Hepatocyte (in vitro differentiated cells): ENCODE results near the gene VGLL1. TPM values are rescaled to one million over a fixed set of nuclear protein-coding genes. Genes with fewer than 3 reads are reported as not detected.

ENCODE experiments used
- DNase-seq: peaks from one replicate; pipeline ENCODE4 v3.0.0-alpha.2; 2016; ENCODE audit warnings: low spot score
- H2AFZ ChIP-seq: fragments of 200-600 bp; sonication (generic); 2 replicates; pipeline ENCODE4 v1.6.0; 2016; ENCODE audit warnings: antibody characterized with exemption, mild to moderate bottlenecking
- H3K27ac ChIP-seq: fragments of 200-600 bp; sonication (generic); 2 replicates; pipeline ENCODE4 v1.5.1; 2016; ENCODE audit warnings: mild to moderate bottlenecking
- H3K27me3 ChIP-seq: fragments of 200-600 bp; sonication (generic); 2 replicates; pipeline ENCODE4 v1.6.1; 2016
- H3K36me3 ChIP-seq: fragments of 200-600 bp; sonication (generic); replicated peaks from 2 replicates; pipeline ENCODE4 v1.5.1; 2016; ENCODE audit warnings: low read depth; ENCODE audit not compliant: insufficient read depth
- H3K4me1 ChIP-seq: fragments of 200-600 bp; sonication (generic); 2 replicates; pipeline ENCODE4 v1.5.1; 2016; ENCODE audit warnings: mild to moderate bottlenecking, moderate library complexity; ENCODE audit not compliant: insufficient read depth
- H3K4me2 ChIP-seq: fragments of 200-600 bp; sonication (generic); 2 replicates; pipeline ENCODE4 v1.6.0; 2016
- H3K4me3 ChIP-seq: fragments of 200-600 bp; sonication (generic); 2 replicates; pipeline ENCODE4 v1.5.1; 2016; ENCODE audit warnings: mild to moderate bottlenecking
- H3K79me2 ChIP-seq: fragments of 200-600 bp; sonication (generic); 2 replicates; pipeline ENCODE4 v1.6.0; 2017; ENCODE audit warnings: mild to moderate bottlenecking
- H3K9me2 ChIP-seq: fragments of 200-600 bp; sonication (generic); replicated peaks from 2 replicates; pipeline ENCODE4 v1.6.0; 2017; ENCODE audit warnings: mild to moderate bottlenecking; ENCODE audit not compliant: insufficient read depth
- H3K9me3 ChIP-seq: fragments of 200-600 bp; sonication (generic); 2 replicates; pipeline ENCODE4 v1.5.1; 2016; ENCODE audit warnings: low read depth, mild to moderate bottlenecking
- H4K20me1 ChIP-seq: fragments of 200-600 bp; sonication (generic); 2 replicates; pipeline ENCODE4 v1.6.0; 2016; ENCODE audit warnings: mild to moderate bottlenecking; ENCODE audit not compliant: insufficient read depth, poor library complexity, severe bottlenecking
- EZH2 ChIP-seq: fragments of 200-600 bp; sonication (generic); IDR thresholded peaks from 2 replicates; pipeline ENCODE4 v1.6.1; 2016; ENCODE audit warnings: antibody characterized with exemption, mild to moderate bottlenecking, borderline replicate concordance
- EZH2phosphoT487 ChIP-seq: fragments of 200-600 bp; sonication (generic); IDR thresholded peaks from one replicate; pipeline ENCODE4 v1.6.1; 2018; ENCODE audit warnings: antibody characterized with exemption, mild to moderate bottlenecking, low read depth, moderate library complexity; ENCODE audit not compliant: unreplicated experiment, severe bottlenecking
- WGBS: methylation state at CpG from one replicate; pipeline ENCODE4 v1.1.6; 2016; ENCODE audit warnings: low lambda C conversion rate; ENCODE audit errors: missing lambda C conversion rate; 5-methylcytosine and 5-hydroxymethylcytosine counted together
- polyA plus RNA-seq: library from polyadenylated mRNA; unstranded; fragments of >200 nt; fragmentation: Nextera tagmentation; extraction: Ambion mirVana; gene quantifications from 2 replicates; pipeline ENCODE4 v1.2.1, GENCODE V29; 2016
- total RNA-seq: library from RNA; depleted of rRNA; stranded (reverse); fragments of >200 nt; gene quantifications from 2 replicates; pipeline ENCODE4 v1.2.3, GENCODE V29; 2014
- TF ChIP-seq, protein P1 (sequence below): fragments of 200-600 bp; sonication (generic); IDR thresholded peaks from 2 replicates; pipeline ENCODE4 v1.5.1; 2016; ENCODE audit warnings: antibody characterized with exemption, mild to moderate bottlenecking; ENCODE audit not compliant: poor library complexity

VGLL1 gene
- total and polyA plus RNA-seq, 2 experiments from 2014 or later, result 4.8 to 9.3 TPM

DNA sequence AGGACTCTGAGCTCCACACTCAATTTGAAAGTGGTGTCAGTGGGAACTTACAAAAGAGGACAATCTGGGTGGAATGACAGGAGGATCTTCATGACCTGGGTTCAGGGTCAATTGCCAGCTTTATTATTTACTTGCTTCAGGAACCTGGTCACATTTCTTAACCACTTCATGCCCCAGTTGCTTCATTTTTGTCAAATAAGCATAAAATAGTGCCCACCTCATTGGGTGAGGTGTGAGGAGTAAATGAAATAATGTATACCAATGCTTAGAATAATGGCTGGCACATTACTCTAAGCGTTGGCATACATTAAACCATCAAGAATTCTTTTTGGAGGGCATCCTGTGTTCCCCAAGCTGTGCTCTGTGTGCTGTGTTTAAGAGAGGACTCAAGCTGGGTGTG lies 19.4 kb downstream of the VGLL1 start:
- Histone ChIP-seq H3K79me2 (no peaks in the 10 kb centered on the region), H3K9me3 (no peaks in the 10 kb centered on the region), H3K9me2 (no peaks in the 10 kb centered on the region), H3K27ac (no peak overlapping the region), H3K4me2 (no peak overlapping the region), H3K36me3 (no peaks in the 10 kb centered on the region), H3K27me3 (no peaks in the 10 kb centered on the region), H2AFZ (no peak overlapping the region), H4K20me1 (no peaks in the 10 kb centered on the region), H3K4me1 (no peaks in the 10 kb centered on the region), H3K4me3 (no peak overlapping the region)
- DNase-seq, result no peak
- TF ChIP-seq, protein P1, sequence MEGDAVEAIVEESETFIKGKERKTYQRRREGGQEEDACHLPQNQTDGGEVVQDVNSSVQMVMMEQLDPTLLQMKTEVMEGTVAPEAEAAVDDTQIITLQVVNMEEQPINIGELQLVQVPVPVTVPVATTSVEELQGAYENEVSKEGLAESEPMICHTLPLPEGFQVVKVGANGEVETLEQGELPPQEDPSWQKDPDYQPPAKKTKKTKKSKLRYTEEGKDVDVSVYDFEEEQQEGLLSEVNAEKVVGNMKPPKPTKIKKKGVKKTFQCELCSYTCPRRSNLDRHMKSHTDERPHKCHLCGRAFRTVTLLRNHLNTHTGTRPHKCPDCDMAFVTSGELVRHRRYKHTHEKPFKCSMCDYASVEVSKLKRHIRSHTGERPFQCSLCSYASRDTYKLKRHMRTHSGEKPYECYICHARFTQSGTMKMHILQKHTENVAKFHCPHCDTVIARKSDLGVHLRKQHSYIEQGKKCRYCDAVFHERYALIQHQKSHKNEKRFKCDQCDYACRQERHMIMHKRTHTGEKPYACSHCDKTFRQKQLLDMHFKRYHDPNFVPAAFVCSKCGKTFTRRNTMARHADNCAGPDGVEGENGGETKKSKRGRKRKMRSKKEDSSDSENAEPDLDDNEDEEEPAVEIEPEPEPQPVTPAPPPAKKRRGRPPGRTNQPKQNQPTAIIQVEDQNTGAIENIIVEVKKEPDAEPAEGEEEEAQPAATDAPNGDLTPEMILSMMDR, result no peak
- TF ChIP-seq EZH2, result no peak
- no peak for TF ChIP-seq EZH2phosphoT487
- WGBS, result 38% methylated on average over 1 of the region's 1 CpG

DNA sequence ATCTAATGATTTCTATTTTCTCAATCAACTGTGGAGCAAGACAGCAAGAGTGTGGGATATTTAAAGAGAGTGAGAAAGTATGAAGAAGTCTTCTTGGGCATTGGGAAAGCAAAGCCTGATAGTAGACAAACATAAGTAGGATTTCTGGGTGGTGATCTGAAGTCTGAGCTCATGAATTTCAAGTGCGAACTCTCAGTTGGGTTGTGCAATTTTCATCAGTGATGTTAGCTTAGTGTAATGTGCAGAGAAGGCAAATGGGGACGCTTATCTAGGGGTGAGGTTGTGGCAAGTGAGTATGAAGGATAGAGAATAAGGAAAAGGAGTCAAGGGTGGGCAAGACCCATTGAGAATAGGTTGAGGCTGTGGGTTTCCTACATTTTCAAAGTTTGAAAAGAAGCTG lies 23.7 kb downstream of the VGLL1 start:
- no peaks in the 10 kb centered on the region for H3K27me3 ChIP-seq
- no peak overlapping the region for H3K4me3 ChIP-seq
- no peaks in the 10 kb centered on the region for H3K4me1 ChIP-seq
- H3K4me2 ChIP-seq, result no peak overlapping the region
- no peaks in the 10 kb centered on the region for H3K9me3 ChIP-seq
- TF ChIP-seq, protein P1, result no peak
- TF ChIP-seq EZH2phosphoT487 (no peak), EZH2 (no peak)
- no peak for DNase-seq
- H4K20me1 ChIP-seq, result no peaks in the 10 kb centered on the region
- no peak overlapping the region for H3K27ac ChIP-seq
- H3K9me2 ChIP-seq, result no peaks in the 10 kb centered on the region
- H2AFZ ChIP-seq, result no peak overlapping the region
- H3K36me3 ChIP-seq, result no peaks in the 10 kb centered on the region
- no peaks in the 10 kb centered on the region for H3K79me2 ChIP-seq
- WGBS, result 51% methylated on average over 2 of the region's 2 CpGs

DNA sequence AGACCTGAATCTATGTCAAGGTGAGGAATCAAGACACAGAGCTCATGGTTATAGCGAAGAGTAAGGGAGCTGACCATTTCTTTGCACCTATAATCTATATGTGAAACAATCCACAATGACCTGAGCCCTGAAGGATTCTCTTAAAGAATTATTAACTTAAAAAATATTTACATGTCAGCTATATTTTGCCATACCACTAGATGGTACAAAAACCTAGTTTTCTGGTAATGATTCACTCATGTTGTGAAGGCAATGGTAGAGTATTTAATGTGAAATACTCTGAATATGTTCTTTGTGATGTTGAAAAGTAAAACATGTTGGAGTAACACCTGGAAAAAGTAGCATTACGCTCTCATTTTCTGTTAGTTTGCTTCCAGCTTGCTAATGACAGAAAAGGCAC lies 40.0 kb downstream of the VGLL1 start:
- no peaks in the 10 kb centered on the region for H3K36me3 ChIP-seq
- no peak overlapping the region for H3K4me3 ChIP-seq
- no peaks in the 10 kb centered on the region for H3K9me3 ChIP-seq
- H3K79me2 ChIP-seq, result no peaks in the 10 kb centered on the region
- no peak overlapping the region for H2AFZ ChIP-seq
- no peaks in the 10 kb centered on the region for H3K4me1 ChIP-seq
- no peak overlapping the region for H3K4me2 ChIP-seq
- TF ChIP-seq EZH2 (no peak), EZH2phosphoT487 (no peak)
- TF ChIP-seq, protein P1, result no peak
- no peaks in the 10 kb centered on the region for H3K9me2 ChIP-seq
- DNase-seq, result no peak
- no peak overlapping the region for H3K27ac ChIP-seq
- H4K20me1 ChIP-seq, result no peaks in the 10 kb centered on the region
- 56% methylated on average over 2 of the region's 2 CpGs for WGBS
- no peaks in the 10 kb centered on the region for H3K27me3 ChIP-seq

DNA sequence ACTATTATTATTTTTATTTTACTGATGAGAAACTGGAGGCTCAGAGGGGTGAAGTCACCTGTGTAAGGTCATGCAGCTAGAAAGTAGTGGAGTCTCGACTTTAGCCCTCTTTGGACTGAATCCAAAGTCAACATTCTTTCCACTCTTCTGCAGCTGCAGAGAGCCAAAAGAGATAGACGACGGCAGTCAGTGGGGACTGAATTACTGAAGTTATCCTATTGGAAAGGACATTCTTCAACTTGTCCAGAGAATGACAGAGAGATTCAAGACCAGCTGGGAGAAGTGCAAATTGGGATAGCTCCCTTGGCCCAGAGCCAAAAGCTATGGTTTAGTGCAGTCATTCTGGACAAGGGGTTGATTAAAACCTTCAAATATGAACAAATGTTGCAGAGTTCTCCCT lies 42.5 kb downstream of the VGLL1 start:
- no peak for TF ChIP-seq EZH2
- TF ChIP-seq, protein P1, result no peak
- TF ChIP-seq EZH2phosphoT487, result no peak
- DNase-seq, result peak; percentile 16
- WGBS, result 40% methylated on average over 3 of the region's 3 CpGs

More for the DNA sequence above, 42.5 kb downstream of the VGLL1 start:
- H3K36me3 ChIP-seq, result no peaks in the 10 kb centered on the region
- no peaks in the 10 kb centered on the region for H3K9me3 ChIP-seq
- H3K27ac ChIP-seq, result no peak overlapping the region
- no peaks in the 10 kb centered on the region for H3K27me3 ChIP-seq
- H4K20me1 ChIP-seq, result no peaks in the 10 kb centered on the region
- H2AFZ ChIP-seq, result no peak overlapping the region
- no peak overlapping the region for H3K4me2 ChIP-seq
- H3K79me2 ChIP-seq, result no peaks in the 10 kb centered on the region
- no peaks in the 10 kb centered on the region for H3K4me1 ChIP-seq
- no peaks in the 10 kb centered on the region for H3K9me2 ChIP-seq
- H3K4me3 ChIP-seq, result no peak overlapping the region
